Adrenal gland (tissue), 5 donors: ENCODE measurements around the gene TOMT.

Experiments used
- CTCF ChIP-seq, 6 experiments: fragments of 450-650 bp in 4 of 6; fragments of 200-600 bp in 2 of 6; sonication (generic) in 1 of 6; IDR thresholded peaks; 1 replicate in 5 of 6; 2 replicates in 1 of 6; pipeline versions ENCODE4 v1.5.1 to v1.8.0; 2016 to 2021; ENCODE audit warnings: antibody characterized with exemption in 6 of 6, mild to moderate bottlenecking in 2 of 6, moderate library complexity in 1 of 6
- POLR2A ChIP-seq, 2 donors: fragments of 450-650 bp; IDR thresholded peaks; one replicate each; pipeline ENCODE4 v1.6.1; 2017; ENCODE audit warnings: antibody characterized with exemption in 2 of 2, mild to moderate bottlenecking in 2 of 2, moderate library complexity in 1 of 2
- donor health status: DM: no; HTN: no; CAD: no.

DNA sequence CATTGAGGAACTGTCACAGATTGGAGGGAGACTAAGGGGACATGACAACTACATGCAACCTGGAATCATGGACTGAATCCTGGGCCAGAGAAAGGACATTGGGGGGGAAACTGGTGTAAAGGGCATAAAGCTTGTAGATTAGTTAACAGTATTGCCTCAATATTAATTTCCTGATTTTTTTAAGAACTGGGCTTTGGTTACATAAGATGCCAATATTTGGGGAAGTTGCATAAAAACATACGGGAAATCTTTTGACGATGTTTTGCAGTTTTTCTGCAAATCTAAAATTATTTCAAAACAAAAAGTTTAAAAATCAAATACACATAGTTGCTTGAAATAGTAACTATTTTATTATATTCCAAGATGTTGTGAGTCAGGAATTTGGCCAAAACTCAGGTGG, 26.9 kb downstream of the TOMT start:
- TF ChIP-seq CTCF (IDR thresholded peaks at IDR 0.05) (no peak), POLR2A (IDR thresholded peaks at IDR 0.05) (no peak)
